OCI-LY3 (cell line): ENCODE data around the gene TRIM69.

Source experiments
- EZH2phosphoT487 ChIP-seq: fragments of 200-600 bp; shearing (Covaris generic); IDR thresholded peaks from 2 replicates; pipeline ENCODE4 v1.6.1; 2018; ENCODE audit warnings: antibody characterized with exemption, mixed run types, low read depth
- TF ChIP-seq, protein P1 (sequence below): fragments of 200-600, 300-600 bp; sonication (generic); IDR thresholded peaks from 2 replicates; pipeline ENCODE4 v1.5.1; 2014; ENCODE audit warnings: antibody characterized with exemption, low read length, low read depth

DNA sequence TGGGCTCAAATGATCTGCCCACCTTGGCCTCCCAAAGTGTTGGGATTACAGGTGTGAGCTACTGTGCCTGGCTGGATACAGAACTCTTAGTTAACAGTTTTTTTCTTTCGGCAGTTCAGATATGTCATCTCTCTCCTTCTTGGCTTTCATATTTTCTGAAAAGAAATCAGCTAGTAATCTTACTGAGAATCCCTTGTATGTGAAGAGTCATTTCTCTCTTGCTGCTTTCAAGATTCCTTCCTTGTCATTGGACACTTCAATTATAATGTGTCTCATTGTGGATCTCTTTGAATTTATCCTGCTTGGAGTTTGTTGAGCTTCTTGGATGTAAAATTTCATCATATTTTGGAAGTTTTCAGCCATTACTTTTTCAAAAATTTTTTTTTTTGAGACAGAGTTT, 17.0 kb downstream of the TRIM69 start:
- TF ChIP-seq, protein P1, sequence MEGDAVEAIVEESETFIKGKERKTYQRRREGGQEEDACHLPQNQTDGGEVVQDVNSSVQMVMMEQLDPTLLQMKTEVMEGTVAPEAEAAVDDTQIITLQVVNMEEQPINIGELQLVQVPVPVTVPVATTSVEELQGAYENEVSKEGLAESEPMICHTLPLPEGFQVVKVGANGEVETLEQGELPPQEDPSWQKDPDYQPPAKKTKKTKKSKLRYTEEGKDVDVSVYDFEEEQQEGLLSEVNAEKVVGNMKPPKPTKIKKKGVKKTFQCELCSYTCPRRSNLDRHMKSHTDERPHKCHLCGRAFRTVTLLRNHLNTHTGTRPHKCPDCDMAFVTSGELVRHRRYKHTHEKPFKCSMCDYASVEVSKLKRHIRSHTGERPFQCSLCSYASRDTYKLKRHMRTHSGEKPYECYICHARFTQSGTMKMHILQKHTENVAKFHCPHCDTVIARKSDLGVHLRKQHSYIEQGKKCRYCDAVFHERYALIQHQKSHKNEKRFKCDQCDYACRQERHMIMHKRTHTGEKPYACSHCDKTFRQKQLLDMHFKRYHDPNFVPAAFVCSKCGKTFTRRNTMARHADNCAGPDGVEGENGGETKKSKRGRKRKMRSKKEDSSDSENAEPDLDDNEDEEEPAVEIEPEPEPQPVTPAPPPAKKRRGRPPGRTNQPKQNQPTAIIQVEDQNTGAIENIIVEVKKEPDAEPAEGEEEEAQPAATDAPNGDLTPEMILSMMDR, result no peak
- TF ChIP-seq EZH2phosphoT487, result no peak
